H1 (cell line): ENCODE measurements around the gene HOOK1. TPM values are rescaled to one million over a fixed set of nuclear protein-coding genes. Genes with fewer than 3 reads are reported as not detected.

Experiments used
- CTCF ChIA-PET: fragments of 300-600 bp; sonication (Branson Sonifier 250); formaldehyde crosslinking; loops from one replicate; lab custom pipeline; 2021; ENCODE audit not compliant: partially characterized antibody; lab: Charles Lee
- POLR2A ChIA-PET: fragments of 300-600 bp; sonication (Branson Sonifier 250); formaldehyde crosslinking; loops from one replicate; lab custom pipeline; 2021; ENCODE audit warnings: inconsistent platforms; ENCODE audit not compliant: partially characterized antibody; lab: Charles Lee
- DNase-seq, 2 experiments: peaks; one replicate each; pipeline versions ENCODE4 v3.0.0 to v3.0.0-alpha.2; 2010 to 2022; ENCODE audit warnings: low spot score in 2 of 2, low read depth in 1 of 2, mixed read lengths in 1 of 2
- FAIRE-seq: peaks from 2 replicates; lab custom pipeline; 2011; peaks lifted over from hg19 to GRCh38; lab: Jason Lieb, UNC
- H2AFZ ChIP-seq: 2 replicates; pipeline ENCODE4 v1.8.1; 2012; ENCODE audit warnings: low read length, inconsistent platforms
- H2AK5ac ChIP-seq: 2 replicates; pipeline ENCODE4 v1.6.1; 2013; ENCODE audit warnings: low read depth, low read length
- H2BK120ac ChIP-seq: replicated peaks from 2 replicates; pipeline ENCODE3; 2013; ENCODE audit warnings: low read depth, low read length, inconsistent platforms
- H2BK12ac ChIP-seq: 2 replicates; pipeline ENCODE4 v1.6.1; 2013; ENCODE audit warnings: low read depth, low read length
- H2BK15ac ChIP-seq: 2 replicates; pipeline ENCODE4 v1.6.1; 2013; ENCODE audit warnings: low read length
- H2BK20ac ChIP-seq: 2 replicates; pipeline ENCODE4 v1.6.1; 2013; ENCODE audit warnings: low read length
- H2BK5ac ChIP-seq: 2 replicates; pipeline ENCODE4 v1.6.1; 2013; ENCODE audit warnings: low read depth, low read length
- H3K14ac ChIP-seq: 2 replicates; pipeline ENCODE4 v1.6.1; 2013; ENCODE audit warnings: inconsistent platforms; ENCODE audit not compliant: insufficient read length
- H3K18ac ChIP-seq: 2 replicates; pipeline ENCODE4 v1.6.1; 2013; ENCODE audit warnings: low read length; ENCODE audit errors: extremely low read depth
- H3K23ac ChIP-seq: 2 replicates; pipeline ENCODE4 v1.6.1; 2013; ENCODE audit warnings: inconsistent platforms; ENCODE audit not compliant: insufficient read length
- H3K23me2 ChIP-seq: 2 replicates; pipeline ENCODE4 v1.6.1; 2013; ENCODE audit warnings: low read depth, low read length
- H3K27ac ChIP-seq: 2 replicates; pipeline ENCODE4 v1.6.1; 2011; ENCODE audit warnings: low read depth, low read length, inconsistent platforms
- H3K27me3 ChIP-seq, 4 experiments: replicated peaks in 1 of 4; 1 replicate in 1 of 4; 2 replicates in 3 of 4; pipeline versions ENCODE4 v1.6.1 to v1.8.1; 2011 to 2013; ENCODE audit warnings: low read length in 3 of 4, mild to moderate bottlenecking in 3 of 4, inconsistent platforms in 2 of 4, mixed read lengths in 2 of 4, moderate library complexity in 1 of 4; ENCODE audit not compliant: control insufficient read depth in 3 of 4, insufficient read depth in 3 of 4; ENCODE audit errors: extremely low read depth in 1 of 4
- H3K36me3 ChIP-seq, 4 experiments: 2 replicates each; pipeline versions ENCODE4 v1.6.1 to v1.8.1; 2011 to 2013; ENCODE audit warnings: mild to moderate bottlenecking in 4 of 4, low read length in 3 of 4, moderate library complexity in 2 of 4, control low read depth in 1 of 4, inconsistent platforms in 1 of 4; ENCODE audit not compliant: insufficient read depth in 4 of 4, control insufficient read depth in 2 of 4
- H3K4ac ChIP-seq: replicated peaks from 2 replicates; pipeline ENCODE3; 2013; ENCODE audit warnings: low read length, low read depth, mixed read lengths, inconsistent platforms; ENCODE audit not compliant: insufficient read length
- H3K4me1 ChIP-seq, 4 experiments: replicated peaks in 1 of 4; 1 replicate in 1 of 4; 2 replicates in 3 of 4; pipeline versions ENCODE4 v1.6.1 to v1.8.1; 2011 to 2013; ENCODE audit warnings: low read length in 3 of 4, inconsistent platforms in 2 of 4, mixed read lengths in 1 of 4; ENCODE audit not compliant: insufficient read depth in 4 of 4, control insufficient read depth in 3 of 4
- H3K4me2 ChIP-seq, 2 experiments: 2 replicates each; pipeline versions ENCODE4 v1.6.1 to v1.8.1; 2011 to 2013; ENCODE audit warnings: low read depth in 2 of 2, low read length in 2 of 2, control low read depth in 1 of 2, inconsistent platforms in 1 of 2, mild to moderate bottlenecking in 1 of 2; ENCODE audit not compliant: insufficient read depth in 1 of 2
- H3K4me3 ChIP-seq, 4 experiments: fragments of 200-600, 300-600 bp in 1 of 4; sonication (generic), shearing (Covaris generic), sonication (Bioruptor Twin) in 1 of 4; 2 replicates each; pipeline versions ENCODE4 v1.5.1 to v1.8.1; 2011 to 2016; ENCODE audit warnings: low read length in 4 of 4, low read depth in 3 of 4, control low read depth in 2 of 4, inconsistent platforms in 2 of 4, mild to moderate bottlenecking in 2 of 4, mixed read lengths in 1 of 4, moderate library complexity in 1 of 4; ENCODE audit not compliant: insufficient read depth in 2 of 4; ENCODE audit errors: extremely low read depth in 1 of 4
- H3K56ac ChIP-seq: replicated peaks from 2 replicates; pipeline ENCODE3; 2013; ENCODE audit warnings: low read depth, mild to moderate bottlenecking, mixed read lengths, low read length, inconsistent platforms; ENCODE audit not compliant: insufficient read length
- H3K79me1 ChIP-seq: 2 replicates; pipeline ENCODE4 v1.6.1; 2013; ENCODE audit warnings: low read depth, low read length, control low read depth
- H3K79me2 ChIP-seq, 2 experiments: 2 replicates each; pipeline versions ENCODE4 v1.6.1 to v1.8.1; 2012 to 2013; ENCODE audit warnings: low read length in 2 of 2, mild to moderate bottlenecking in 2 of 2, inconsistent platforms in 1 of 2; ENCODE audit not compliant: insufficient read depth in 2 of 2, control insufficient read depth in 1 of 2
- H3K9ac ChIP-seq, 4 experiments: replicated peaks in 1 of 4; 1 replicate in 1 of 4; 2 replicates in 3 of 4; pipeline versions ENCODE4 v1.6.1 to v1.8.1; 2011 to 2013; ENCODE audit warnings: low read depth in 3 of 4, low read length in 3 of 4, control low read depth in 2 of 4, mild to moderate bottlenecking in 2 of 4, moderate library complexity in 2 of 4, inconsistent platforms in 1 of 4; ENCODE audit errors: extremely low read depth in 1 of 4
- H3K9me3 ChIP-seq, 2 experiments: 2 replicates each; pipeline versions ENCODE4 v1.6.1 to v1.8.1; 2012 to 2013; ENCODE audit warnings: mild to moderate bottlenecking in 2 of 2, moderate library complexity in 2 of 2, control low read depth in 1 of 2, inconsistent platforms in 1 of 2, low read depth in 1 of 2, low read length in 1 of 2, mixed read lengths in 1 of 2; ENCODE audit not compliant: insufficient read depth in 2 of 2
- H4K20me1 ChIP-seq, 2 experiments: replicated peaks in 1 of 2; 2 replicates each; pipeline versions ENCODE3 to v1.8.1; 2011 to 2013; ENCODE audit warnings: inconsistent platforms in 2 of 2, low read length in 2 of 2, mild to moderate bottlenecking in 1 of 2; ENCODE audit not compliant: insufficient read depth in 2 of 2, control insufficient read depth in 1 of 2
- H4K5ac ChIP-seq: 2 replicates; pipeline ENCODE4 v1.6.1; 2013; ENCODE audit warnings: low read length, low read depth, mixed read lengths, inconsistent platforms; ENCODE audit not compliant: insufficient read length
- H4K8ac ChIP-seq: 2 replicates; pipeline ENCODE4 v1.8.0; 2013; ENCODE audit warnings: mild to moderate bottlenecking, moderate library complexity, low read length, inconsistent platforms; ENCODE audit not compliant: insufficient read depth; ENCODE audit errors: extremely low read depth
- H4K91ac ChIP-seq: replicated peaks from 2 replicates; pipeline ENCODE3; 2013; ENCODE audit warnings: low read length, mixed read lengths, inconsistent platforms; ENCODE audit not compliant: insufficient read length
- BACH1 ChIP-seq: IDR thresholded peaks from 2 replicates; pipeline ENCODE4 v1.6.1; 2012; ENCODE audit warnings: low read length, improper control_type of control experiment
- CBX5 ChIP-seq: fragments of 300-800, 300-1000 bp; sonication (generic); IDR thresholded peaks from 2 replicates; pipeline ENCODE4 v1.7.1; 2016; ENCODE audit warnings: antibody characterized with exemption, low read length, low read depth
- CHD2 ChIP-seq: IDR thresholded peaks from 2 replicates; pipeline ENCODE4 v1.6.1; 2012; ENCODE audit warnings: low read length, improper control_type of control experiment
- E2F6 ChIP-seq: IDR thresholded peaks from 2 replicates; pipeline ENCODE4 v1.6.1; 2012; ENCODE audit warnings: inconsistent platforms
- FOSL1 ChIP-seq: IDR thresholded peaks from 2 replicates; pipeline ENCODE4 v1.6.1; 2011; ENCODE audit warnings: mild to moderate bottlenecking, low read depth, low read length, moderate library complexity; ENCODE audit not compliant: insufficient read depth
- JUN ChIP-seq: IDR thresholded peaks from 2 replicates; pipeline ENCODE4 v1.6.1; 2011; ENCODE audit warnings: low read depth, mild to moderate bottlenecking, improper control_type of control experiment, low read length
- JUND ChIP-seq: IDR thresholded peaks from 2 replicates; pipeline ENCODE4 v1.6.1; 2011; ENCODE audit warnings: mild to moderate bottlenecking, improper control_type of control experiment, low read length
- MAX ChIP-seq: IDR thresholded peaks from 2 replicates; pipeline ENCODE4 v1.6.1; 2012; ENCODE audit warnings: inconsistent platforms
- POLR2A ChIP-seq, 2 experiments: IDR thresholded peaks; 1 replicate in 1 of 2; 2 replicates in 1 of 2; pipeline ENCODE4 v1.6.1; 2011; ENCODE audit warnings: low read depth in 2 of 2, low read length in 2 of 2, mild to moderate bottlenecking in 2 of 2; ENCODE audit errors: control extremely low read depth in 1 of 2
- RFX5 ChIP-seq: IDR thresholded peaks from 2 replicates; pipeline ENCODE4 v1.6.1; 2011; ENCODE audit warnings: low read depth, low read length, improper control_type of control experiment, borderline replicate concordance
- RNF2 ChIP-seq: fragments of 200-900, 300-1000 bp; sonication (generic); IDR thresholded peaks from 2 replicates; pipeline ENCODE4 v1.7.1; 2016; ENCODE audit warnings: borderline replicate concordance, low read depth, mild to moderate bottlenecking, antibody characterized with exemption, low read length; ENCODE audit not compliant: poor library complexity, severe bottlenecking; ENCODE audit errors: missing control alignments
- SIRT6 ChIP-seq: IDR thresholded peaks from one replicate; pipeline ENCODE4 v1.7.1; 2012; ENCODE audit warnings: low read length, inconsistent platforms
- TAF7 ChIP-seq: optimal IDR thresholded peaks from 2 replicates; pipeline ENCODE3; 2011; ENCODE audit warnings: low read depth, mild to moderate bottlenecking, inconsistent platforms, low read length, moderate library complexity, borderline replicate concordance
- WGBS, 2 experiments: shearing (Covaris generic) in 1 of 2; methylation state at CpG; one replicate each; pipeline versions ENCODE4 v1.1.6 to v1.1.7; 2013 to 2015; ENCODE audit warnings: low lambda C conversion rate in 2 of 2, mixed read lengths in 2 of 2, inconsistent platforms in 1 of 2, low coverage in 1 of 2, missing lambda C conversion rate in 1 of 2; ENCODE audit not compliant: insufficient replicate concordance in 2 of 2, insufficient coverage in 1 of 2, insufficient read length in 1 of 2; ENCODE audit errors: extremely low coverage in 1 of 2, missing lambda C conversion rate in 1 of 2; 5-methylcytosine and 5-hydroxymethylcytosine counted together
- polyA plus RNA-seq, 7 experiments: library from polyadenylated mRNA; depleted of rRNA in 3 of 7; stranded (reverse) in 5 of 7; unstranded in 2 of 7; fragments of >200 nt in 5 of 7; fragments of 200-250 nt in 2 of 7; gene quantifications; 1 replicate in 5 of 7; 2 replicates in 1 of 7; 4 replicates in 1 of 7; pipeline versions ENCODE4 v1.2.1 to v1.2.3, GENCODE V29; 2011 to 2013; ENCODE audit warnings: missing spikeins in 2 of 7, mixed read lengths in 2 of 7
- total RNA-seq: library from RNA; stranded (reverse); fragmentation: NEBNext Ultra II Directional; extraction: Animal tissue kit (Norgen Biotek cat#: 25700); gene quantifications from 2 replicates; pipeline ENCODE4 v1.2.1, GENCODE V29; 2021

Gene HOOK1
- total and polyA plus RNA-seq, 2 of the 8 experiments (the other 6 are each of a cell fraction or from before 2014, with no cell fraction given): 5.6 to 34.5 TPM

- POLR2A ChIA-PET: no interaction called here
- Histone ChIP-seq H2AK5ac (no peak overlapping the region), H4K91ac (no peak overlapping the region), H3K4me1 (peaks cover 0 to 4% (median 2%) of the 10 kb centered on the region in 4 experiments; a peak in 1 of 7 replicates), H2BK120ac (no peak overlapping the region), H3K27ac (no peak overlapping the region), H2AFZ (no peak overlapping the region), H2BK20ac (no peak overlapping the region), H2BK5ac (no peak overlapping the region), H3K27me3 (no peaks in the 10 kb centered on the region), H4K8ac (no peak overlapping the region), H2BK12ac (no peak overlapping the region), H3K79me2 (no peaks in the 10 kb centered on the region), H3K14ac (no peak overlapping the region), H3K4me2 (no peak overlapping the region), H3K79me1 (no peaks in the 10 kb centered on the region), H3K36me3 (no peaks in the 10 kb centered on the region), H3K56ac (no peak overlapping the region), H4K5ac (no peak overlapping the region), H2BK15ac (no peak overlapping the region), H4K20me1 (no peaks in the 10 kb centered on the region), H3K23ac (no peak overlapping the region), H3K23me2 (no peaks in the 10 kb centered on the region), H3K9me3 (no peaks in the 10 kb centered on the region), H3K9ac (no peak overlapping the region), H3K18ac (no peak overlapping the region), H3K4me3 (no peak overlapping the region), H3K4ac (no peak overlapping the region)
- no peak for DNase-seq
- FAIRE-seq: no peak
- CTCF ChIA-PET: no interaction called here
- 94% methylated on average over 3 of the region's 3 CpGs; no CpG with 5 or more reads in 1 of the 2 experiments for WGBS, 2 experiments
- TF ChIP-seq CBX5 (no peak), BACH1 (no peak), CHD2 (no peak), POLR2A (IDR thresholded peaks at IDR 0.05; ENCODE audit: control extremely low read depth in 1 of 2, low read depth in 2 of 2, low read length in 2 of 2) (no peak), TAF7 (no peak), JUND (no peak), MAX (no peak), RNF2 (no peak), RFX5 (no peak), FOSL1 (no peak), E2F6 (no peak), JUN (no peak), SIRT6 (no peak)
Measured at GRCh38 chr1:59771361-59771760, 43.4 kb upstream of the HOOK1 start.
